Hepatocyte (in vitro differentiated cells): ENCODE data around the gene ST8SIA5. TPM values are rescaled to one million over a fixed set of nuclear protein-coding genes. Genes with fewer than 3 reads are reported as not detected.

Experiments used
- DNase-seq: peaks from one replicate; pipeline ENCODE4 v3.0.0-alpha.2; 2016; ENCODE audit warnings: low spot score
- H2AFZ ChIP-seq: fragments of 200-600 bp; sonication (generic); 2 replicates; pipeline ENCODE4 v1.6.0; 2016; ENCODE audit warnings: antibody characterized with exemption, mild to moderate bottlenecking
- H3K27ac ChIP-seq: fragments of 200-600 bp; sonication (generic); 2 replicates; pipeline ENCODE4 v1.5.1; 2016; ENCODE audit warnings: mild to moderate bottlenecking
- H3K27me3 ChIP-seq: fragments of 200-600 bp; sonication (generic); 2 replicates; pipeline ENCODE4 v1.6.1; 2016
- H3K36me3 ChIP-seq: fragments of 200-600 bp; sonication (generic); replicated peaks from 2 replicates; pipeline ENCODE4 v1.5.1; 2016; ENCODE audit warnings: low read depth; ENCODE audit not compliant: insufficient read depth
- H3K4me1 ChIP-seq: fragments of 200-600 bp; sonication (generic); 2 replicates; pipeline ENCODE4 v1.5.1; 2016; ENCODE audit warnings: mild to moderate bottlenecking, moderate library complexity; ENCODE audit not compliant: insufficient read depth
- H3K4me2 ChIP-seq: fragments of 200-600 bp; sonication (generic); 2 replicates; pipeline ENCODE4 v1.6.0; 2016
- H3K4me3 ChIP-seq: fragments of 200-600 bp; sonication (generic); 2 replicates; pipeline ENCODE4 v1.5.1; 2016; ENCODE audit warnings: mild to moderate bottlenecking
- H3K79me2 ChIP-seq: fragments of 200-600 bp; sonication (generic); 2 replicates; pipeline ENCODE4 v1.6.0; 2017; ENCODE audit warnings: mild to moderate bottlenecking
- H3K9me2 ChIP-seq: fragments of 200-600 bp; sonication (generic); replicated peaks from 2 replicates; pipeline ENCODE4 v1.6.0; 2017; ENCODE audit warnings: mild to moderate bottlenecking; ENCODE audit not compliant: insufficient read depth
- H3K9me3 ChIP-seq: fragments of 200-600 bp; sonication (generic); 2 replicates; pipeline ENCODE4 v1.5.1; 2016; ENCODE audit warnings: low read depth, mild to moderate bottlenecking
- H4K20me1 ChIP-seq: fragments of 200-600 bp; sonication (generic); 2 replicates; pipeline ENCODE4 v1.6.0; 2016; ENCODE audit warnings: mild to moderate bottlenecking; ENCODE audit not compliant: insufficient read depth, poor library complexity, severe bottlenecking
- CTCF ChIP-seq: fragments of 200-600 bp; sonication (generic); IDR thresholded peaks from 2 replicates; pipeline ENCODE4 v1.5.1; 2016; ENCODE audit warnings: antibody characterized with exemption, mild to moderate bottlenecking; ENCODE audit not compliant: poor library complexity
- EZH2 ChIP-seq: fragments of 200-600 bp; sonication (generic); IDR thresholded peaks from 2 replicates; pipeline ENCODE4 v1.6.1; 2016; ENCODE audit warnings: antibody characterized with exemption, mild to moderate bottlenecking, borderline replicate concordance
- EZH2phosphoT487 ChIP-seq: fragments of 200-600 bp; sonication (generic); IDR thresholded peaks from one replicate; pipeline ENCODE4 v1.6.1; 2018; ENCODE audit warnings: antibody characterized with exemption, mild to moderate bottlenecking, low read depth, moderate library complexity; ENCODE audit not compliant: unreplicated experiment, severe bottlenecking
- WGBS: methylation state at CpG from one replicate; pipeline ENCODE4 v1.1.6; 2016; ENCODE audit warnings: low lambda C conversion rate; ENCODE audit errors: missing lambda C conversion rate; 5-methylcytosine and 5-hydroxymethylcytosine counted together
- polyA plus RNA-seq: library from polyadenylated mRNA; unstranded; fragments of >200 nt; fragmentation: Nextera tagmentation; extraction: Ambion mirVana; gene quantifications from 2 replicates; pipeline ENCODE4 v1.2.1, GENCODE V29; 2016
- total RNA-seq: library from RNA; depleted of rRNA; stranded (reverse); fragments of >200 nt; gene quantifications from 2 replicates; pipeline ENCODE4 v1.2.3, GENCODE V29; 2014

The ST8SIA5 gene
- total and polyA plus RNA-seq, 2 experiments from 2014 or later: 0.76 TPM; not detected in 1

GRCh38 chr18:46679846-46680598 lies 76.8 kb downstream of the ST8SIA5 start:
- H3K4me2 ChIP-seq: no peak overlapping the region
- H3K4me3 ChIP-seq: no peak overlapping the region
- no peaks in the 10 kb centered on the region for H3K79me2 ChIP-seq
- TF ChIP-seq EZH2: no peak
- no peak for TF ChIP-seq EZH2phosphoT487
- no peak for DNase-seq
- H3K4me1 ChIP-seq: no peaks in the 10 kb centered on the region
- no peak overlapping the region for H3K27ac ChIP-seq
- no peaks in the 10 kb centered on the region for H3K36me3 ChIP-seq
- no peaks in the 10 kb centered on the region for H4K20me1 ChIP-seq
- no peak overlapping the region for H2AFZ ChIP-seq
- no peaks in the 10 kb centered on the region for H3K27me3 ChIP-seq
- H3K9me2 ChIP-seq: no peaks in the 10 kb centered on the region
- 97% methylated on average over 46 of the region's 52 CpGs for WGBS
- H3K9me3 ChIP-seq: no peaks in the 10 kb centered on the region

- Histone ChIP-seq H3K9me2 (no peaks in the 10 kb centered on the region), H3K4me3 (no peak overlapping the region), H4K20me1 (no peaks in the 10 kb centered on the region), H3K27ac (no peak overlapping the region), H2AFZ (no peak overlapping the region), H3K27me3 (no peaks in the 10 kb centered on the region), H3K36me3 (no peaks in the 10 kb centered on the region), H3K4me2 (no peak overlapping the region), H3K79me2 (no peaks in the 10 kb centered on the region), H3K4me1 (no peaks in the 10 kb centered on the region), H3K9me3 (no peaks in the 10 kb centered on the region)
- TF ChIP-seq EZH2phosphoT487: no peak
- no peak for TF ChIP-seq EZH2
- no peak for TF ChIP-seq CTCF
- DNase-seq: no peak
- 86% methylated on average over 10 of the region's 10 CpGs for WGBS
Measured at GRCh38 chr18:46678785-46679399, 78.0 kb downstream of the ST8SIA5 start.

DNA sequence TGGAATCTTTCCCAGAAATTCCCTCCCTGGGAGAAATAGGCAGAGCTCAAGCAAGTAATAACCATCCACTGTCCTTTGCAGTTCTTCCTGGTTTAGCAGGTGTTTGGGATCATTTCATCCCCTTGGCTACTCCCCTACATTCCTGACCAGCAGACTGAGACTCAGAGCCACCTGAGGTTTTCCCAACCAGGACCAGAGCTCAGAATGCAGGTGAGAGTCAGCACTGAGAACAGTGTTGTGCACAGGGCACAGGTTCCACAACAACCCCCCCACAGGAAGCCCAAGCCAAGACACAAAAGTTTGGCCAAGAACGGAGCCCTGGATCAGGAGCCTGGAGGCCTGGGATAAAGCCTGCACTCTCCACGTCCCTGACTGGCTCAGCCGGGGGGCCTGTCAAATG lies 78.8 kb downstream of the ST8SIA5 start:
- 61% methylated on average over 3 of the region's 3 CpGs for WGBS
- Histone ChIP-seq H3K4me2 (no peak overlapping the region), H3K27ac (no peak overlapping the region), H3K4me3 (no peak overlapping the region), H3K79me2 (no peaks in the 10 kb centered on the region), H3K27me3 (no peaks in the 10 kb centered on the region), H3K4me1 (no peaks in the 10 kb centered on the region), H3K9me3 (no peaks in the 10 kb centered on the region), H2AFZ (no peak overlapping the region), H3K36me3 (no peaks in the 10 kb centered on the region), H4K20me1 (no peaks in the 10 kb centered on the region), H3K9me2 (no peaks in the 10 kb centered on the region)
- no peak for DNase-seq
- TF ChIP-seq EZH2: no peak
- TF ChIP-seq CTCF: no peak
- TF ChIP-seq EZH2phosphoT487: no peak

DNA sequence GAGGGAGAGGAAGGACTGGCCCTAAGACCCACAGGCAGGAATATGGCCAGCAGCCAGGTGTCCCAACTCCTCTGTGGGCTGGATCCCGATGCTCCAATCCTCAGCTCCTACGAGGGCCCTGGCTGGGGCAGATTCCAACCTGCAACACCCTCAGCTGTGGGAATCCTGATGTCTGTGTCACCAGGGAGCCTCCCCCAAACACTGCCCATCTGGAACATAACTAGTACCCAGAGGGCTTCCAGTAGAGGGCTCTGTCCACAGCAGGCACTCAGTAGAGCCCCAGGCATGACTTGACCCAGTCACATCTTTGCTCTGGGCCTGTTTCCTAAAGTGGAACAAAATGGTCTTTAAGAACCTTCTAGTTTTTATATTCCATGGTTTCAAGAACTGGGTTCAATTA lies 79.2 kb downstream of the ST8SIA5 start:
- Histone ChIP-seq H4K20me1 (no peaks in the 10 kb centered on the region), H3K9me2 (no peaks in the 10 kb centered on the region), H3K4me3 (no peak overlapping the region), H3K4me1 (no peaks in the 10 kb centered on the region), H3K27ac (no peak overlapping the region), H3K4me2 (no peak overlapping the region), H2AFZ (no peak overlapping the region), H3K9me3 (no peaks in the 10 kb centered on the region), H3K79me2 (no peaks in the 10 kb centered on the region), H3K27me3 (no peaks in the 10 kb centered on the region), H3K36me3 (no peaks in the 10 kb centered on the region)
- no peak for TF ChIP-seq EZH2
- TF ChIP-seq EZH2phosphoT487: no peak
- TF ChIP-seq CTCF: no peak
- no peak for DNase-seq
- 81% methylated on average over 2 of the region's 2 CpGs for WGBS
